Erythroblast (primary cell): ENCODE data around the gene UTS2B.

ENCODE experiments used
- GATA1 ChIP-seq: IDR thresholded peaks from 2 replicates; pipeline ENCODE4 v1.6.1; 2011; ENCODE audit warnings: low read depth, mild to moderate bottlenecking, control low read depth, low read length, moderate library complexity
- POLR2A ChIP-seq: IDR thresholded peaks from 2 replicates; pipeline ENCODE4 v1.6.1; 2011; ENCODE audit warnings: mild to moderate bottlenecking, low read length

DNA sequence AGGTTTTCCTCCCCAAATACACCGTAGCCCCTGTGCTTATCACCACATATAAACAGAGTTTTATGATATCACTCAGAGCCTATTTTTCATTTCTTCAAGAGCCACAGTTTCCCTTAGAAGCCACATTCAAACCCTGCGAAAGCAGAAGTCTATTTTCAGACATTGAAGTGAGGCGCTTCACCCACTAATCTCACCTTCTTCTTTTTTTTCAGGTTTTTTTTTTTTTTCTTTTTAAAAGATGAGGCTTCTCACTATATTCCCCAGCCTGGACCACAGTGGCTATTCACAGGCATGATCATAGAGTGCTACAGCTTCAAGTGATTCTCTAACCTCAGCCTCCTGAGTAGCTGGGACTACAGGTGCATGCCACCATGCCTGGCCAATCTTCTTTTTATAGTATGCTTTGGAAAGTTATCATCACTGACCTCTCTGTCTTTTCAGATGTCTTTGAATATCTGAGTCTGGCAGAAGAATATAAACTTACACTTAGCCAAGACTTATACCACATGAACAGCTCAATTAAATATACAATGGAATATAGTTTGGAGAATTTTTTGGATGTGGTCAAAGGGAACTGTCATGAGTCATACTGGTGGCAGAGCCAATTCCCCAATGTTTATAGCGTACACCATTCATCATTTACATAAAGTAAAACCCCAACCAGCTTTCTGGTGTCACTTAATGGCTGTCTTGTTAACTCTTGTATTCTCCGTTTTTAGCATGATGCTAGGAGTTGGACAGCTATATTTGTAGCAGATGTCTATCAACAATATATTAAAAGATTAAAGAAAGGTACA is 60.8 kb downstream of the UTS2B start:
- TF ChIP-seq POLR2A (no peak), GATA1 (no peak)
